SKM-1 (cell line): ENCODE results near the gene JSRP1.

Experiments used
- DNase-seq: peaks from one replicate; lab custom pipeline; 2025; ENCODE audit not compliant: unreplicated experiment; lab: John Stamatoyannopoulos, UW

The JSRP1 gene

DNA sequence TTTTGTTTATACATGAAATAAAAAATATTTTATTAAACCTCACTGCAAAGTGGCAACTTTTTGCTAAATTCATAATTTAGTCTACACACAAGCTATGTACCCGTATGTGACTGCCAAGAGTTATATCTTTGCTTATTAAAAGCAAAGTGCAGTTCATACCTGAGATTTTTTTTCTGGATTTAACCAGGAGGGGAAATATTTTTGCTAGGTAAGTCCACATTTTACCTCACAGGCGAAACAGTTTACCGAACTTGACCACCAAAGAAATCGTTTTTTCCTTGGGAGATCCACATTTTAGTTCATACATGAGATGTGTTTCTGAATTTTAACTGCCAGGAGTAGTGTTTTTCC is 12.2 kb upstream of the JSRP1 start:
- DNase-seq = no peak

DNA sequence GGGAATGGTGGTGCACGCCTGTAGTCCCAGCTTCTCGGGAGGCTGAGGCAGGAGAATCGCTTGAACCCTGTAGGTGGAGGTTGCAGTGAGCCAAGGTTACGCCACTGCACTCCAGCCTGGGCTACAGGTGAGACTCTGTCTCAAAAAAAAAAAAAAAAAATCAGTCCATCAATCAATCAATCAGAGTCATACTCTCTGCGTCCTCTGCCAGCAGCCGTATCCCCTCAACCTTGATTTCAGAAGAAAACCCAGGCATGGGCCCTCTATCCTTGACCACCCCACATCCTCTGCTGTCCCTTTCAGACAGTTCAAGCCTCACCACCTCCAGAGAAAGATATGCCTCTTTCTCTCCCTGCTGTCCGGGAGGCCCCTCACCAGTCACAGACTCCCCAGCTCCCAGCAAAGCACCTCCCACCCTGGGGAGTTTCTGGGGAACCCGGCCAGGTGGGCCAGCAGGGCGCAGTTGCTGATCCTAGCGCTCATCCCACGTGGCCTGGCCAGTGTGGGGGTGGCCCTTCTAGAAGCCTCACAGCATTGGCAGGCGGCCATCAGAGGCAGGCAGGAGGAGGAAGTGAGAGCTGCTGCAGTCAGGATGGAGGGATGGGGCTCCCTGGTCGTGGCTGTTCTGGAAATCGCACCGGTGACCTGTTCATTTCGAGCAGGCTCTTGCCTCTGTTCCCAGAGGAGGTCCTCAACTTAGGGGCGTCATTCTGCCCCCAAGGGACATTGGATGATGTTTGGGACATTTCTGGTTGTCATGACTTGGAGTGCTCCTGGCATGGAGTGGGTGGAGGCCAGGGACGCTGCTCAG is 10.2 kb upstream of the JSRP1 start:
- peak; percentile 81 for DNase-seq

DNA sequence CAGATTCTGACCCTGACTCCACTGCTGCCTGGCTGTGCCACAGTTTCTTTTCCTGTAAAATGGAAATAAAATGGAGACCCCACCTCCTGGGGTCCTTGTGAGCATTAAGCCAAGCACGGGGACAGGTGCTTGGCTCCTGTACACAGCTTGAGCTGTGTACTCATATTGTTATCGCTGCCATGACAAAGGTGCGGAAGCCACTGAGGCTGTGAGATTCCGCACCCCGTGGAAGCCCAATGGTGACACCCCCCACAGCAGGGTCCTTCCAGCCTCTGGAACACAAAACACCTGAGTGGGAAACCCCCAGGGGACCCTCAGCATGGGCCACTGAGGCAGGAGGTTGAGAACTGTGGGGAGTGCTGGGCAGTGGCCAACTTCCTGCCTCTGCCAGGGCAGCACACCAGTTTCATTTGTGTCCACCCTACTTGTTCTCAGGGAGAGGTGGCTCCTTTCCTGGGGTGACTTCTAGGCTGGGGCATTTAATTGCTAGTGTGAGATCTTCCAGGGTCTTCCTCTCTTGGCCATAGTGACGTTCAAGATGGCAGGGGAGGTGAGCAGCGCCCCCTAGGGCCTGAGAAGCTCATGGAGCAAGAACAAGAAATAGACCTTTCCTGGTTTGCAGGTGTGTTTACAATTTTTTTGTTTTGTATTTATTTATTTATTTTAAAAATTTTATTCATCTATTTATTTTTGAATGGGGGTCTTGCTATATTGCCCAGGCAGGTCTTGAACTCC is 5.4 kb upstream of the JSRP1 start:
- no peak for DNase-seq

DNA sequence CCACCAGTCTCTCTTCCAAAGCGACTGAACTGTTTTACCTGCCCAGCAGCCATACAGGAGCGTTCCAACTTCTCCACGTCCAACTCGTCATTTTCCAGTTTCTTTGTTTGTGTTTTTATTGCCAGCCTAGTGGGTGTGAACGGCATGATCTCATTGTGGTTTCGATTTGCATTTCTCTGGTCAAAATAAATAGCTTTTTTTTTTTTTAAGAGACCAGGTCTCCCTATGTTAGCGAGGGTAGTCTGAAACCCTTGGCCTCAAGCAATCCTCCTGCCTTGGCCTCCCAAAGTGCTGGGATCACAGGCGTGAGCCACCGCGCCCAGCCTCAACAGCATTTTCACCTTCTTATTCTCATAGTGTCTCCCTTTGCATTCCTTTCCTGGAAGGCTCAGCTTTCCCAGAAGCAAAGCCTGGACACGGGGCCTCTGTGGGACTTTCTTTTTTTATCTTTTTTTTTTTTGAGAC is 4.2 kb upstream of the JSRP1 start:
- DNase-seq = no peak

DNA sequence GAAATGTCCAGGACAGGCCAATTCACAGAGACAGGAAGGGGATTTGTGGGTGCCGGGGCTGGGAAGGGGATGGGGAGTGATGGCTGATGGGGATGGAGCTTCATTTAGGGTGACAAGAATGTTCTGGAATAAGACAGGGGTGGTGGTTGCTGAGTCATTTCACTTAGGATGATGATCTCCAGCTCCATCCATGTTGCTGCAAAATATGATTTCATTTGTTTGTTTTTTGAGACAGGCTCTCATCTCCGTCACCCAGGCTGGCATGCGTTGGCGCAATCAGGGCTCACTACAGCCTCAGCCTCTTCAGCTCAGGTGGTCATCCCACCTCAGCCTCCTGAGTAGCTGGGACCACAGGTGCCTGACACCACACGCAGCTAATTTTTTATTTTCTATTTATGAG is 3.1 kb upstream of the JSRP1 start:
- no peak for DNase-seq

DNA sequence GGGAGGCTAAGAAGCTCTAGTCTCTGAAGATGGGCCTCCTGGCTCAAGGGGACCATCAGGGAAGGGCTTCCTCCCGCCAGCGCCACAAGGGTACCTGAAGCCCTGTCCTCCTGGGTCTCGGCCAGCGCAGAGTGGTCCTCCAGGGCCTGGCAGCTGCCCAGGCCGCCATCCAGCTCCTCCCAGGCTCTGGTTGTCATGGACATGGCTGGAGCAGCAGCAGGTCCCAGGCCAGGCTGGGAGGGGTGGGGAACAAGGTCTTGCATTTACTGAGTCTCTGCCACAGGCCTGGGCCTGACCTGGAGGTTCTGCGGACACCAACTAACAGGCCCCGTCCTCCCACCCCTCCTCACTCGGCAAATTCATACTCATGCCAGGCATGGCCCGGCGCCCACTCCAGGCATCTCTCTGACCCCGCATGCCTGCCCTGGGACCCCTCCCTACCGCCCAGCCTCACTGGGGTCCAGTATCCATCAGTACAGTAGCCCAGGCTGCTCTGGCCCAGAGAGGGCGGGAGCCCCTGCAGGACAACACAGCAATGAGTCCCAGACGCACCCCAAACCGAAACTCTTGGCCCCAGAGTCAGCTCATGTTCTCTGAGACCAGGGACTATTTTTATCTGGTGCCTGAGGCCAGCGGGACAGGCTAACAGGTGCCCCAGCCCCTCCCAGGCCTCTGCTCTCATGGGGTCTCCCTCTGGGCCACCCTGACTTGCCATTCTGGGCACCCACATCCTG is 938 bp downstream of the JSRP1 start:
- DNase-seq = no peak

DNA sequence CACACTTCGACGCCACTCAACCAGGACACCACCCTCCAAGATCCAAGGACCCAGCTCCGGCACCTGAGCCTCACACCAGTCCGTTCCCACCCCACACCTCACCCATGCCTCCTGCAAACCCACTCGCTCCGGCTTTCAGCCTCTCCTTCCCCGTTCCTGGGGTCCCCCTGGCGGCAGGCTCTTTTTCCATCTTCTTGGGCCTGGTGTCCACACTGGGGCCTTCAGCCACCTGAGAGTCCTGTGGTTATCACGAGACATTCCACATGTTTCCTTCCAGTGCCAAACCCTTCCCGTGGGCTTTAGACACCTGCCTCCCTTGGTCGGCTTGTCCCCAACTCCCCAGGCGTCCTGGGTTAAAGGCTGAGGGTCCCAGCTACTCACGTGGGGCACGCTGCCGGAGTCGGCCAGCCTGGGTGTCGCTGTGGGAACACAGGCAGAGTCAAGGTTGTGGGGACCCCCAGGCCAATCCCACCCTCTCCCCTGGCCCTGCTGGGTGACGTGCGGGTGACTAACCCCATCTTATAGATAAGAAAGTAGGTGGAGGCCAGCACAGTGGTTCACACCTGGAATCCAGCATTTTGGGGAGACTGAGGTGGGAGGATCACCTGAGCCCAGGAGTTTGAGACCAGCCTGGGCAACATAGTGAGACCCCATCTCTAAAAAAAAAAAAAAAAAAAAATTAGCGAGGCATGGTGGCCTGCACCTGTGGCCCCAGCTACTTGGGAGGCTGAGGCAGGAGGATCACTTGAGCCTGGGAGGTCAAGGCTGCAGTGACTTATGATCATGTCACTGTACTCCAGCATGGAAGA is 1.9 kb downstream of the JSRP1 start:
- DNase-seq = no peak

DNA sequence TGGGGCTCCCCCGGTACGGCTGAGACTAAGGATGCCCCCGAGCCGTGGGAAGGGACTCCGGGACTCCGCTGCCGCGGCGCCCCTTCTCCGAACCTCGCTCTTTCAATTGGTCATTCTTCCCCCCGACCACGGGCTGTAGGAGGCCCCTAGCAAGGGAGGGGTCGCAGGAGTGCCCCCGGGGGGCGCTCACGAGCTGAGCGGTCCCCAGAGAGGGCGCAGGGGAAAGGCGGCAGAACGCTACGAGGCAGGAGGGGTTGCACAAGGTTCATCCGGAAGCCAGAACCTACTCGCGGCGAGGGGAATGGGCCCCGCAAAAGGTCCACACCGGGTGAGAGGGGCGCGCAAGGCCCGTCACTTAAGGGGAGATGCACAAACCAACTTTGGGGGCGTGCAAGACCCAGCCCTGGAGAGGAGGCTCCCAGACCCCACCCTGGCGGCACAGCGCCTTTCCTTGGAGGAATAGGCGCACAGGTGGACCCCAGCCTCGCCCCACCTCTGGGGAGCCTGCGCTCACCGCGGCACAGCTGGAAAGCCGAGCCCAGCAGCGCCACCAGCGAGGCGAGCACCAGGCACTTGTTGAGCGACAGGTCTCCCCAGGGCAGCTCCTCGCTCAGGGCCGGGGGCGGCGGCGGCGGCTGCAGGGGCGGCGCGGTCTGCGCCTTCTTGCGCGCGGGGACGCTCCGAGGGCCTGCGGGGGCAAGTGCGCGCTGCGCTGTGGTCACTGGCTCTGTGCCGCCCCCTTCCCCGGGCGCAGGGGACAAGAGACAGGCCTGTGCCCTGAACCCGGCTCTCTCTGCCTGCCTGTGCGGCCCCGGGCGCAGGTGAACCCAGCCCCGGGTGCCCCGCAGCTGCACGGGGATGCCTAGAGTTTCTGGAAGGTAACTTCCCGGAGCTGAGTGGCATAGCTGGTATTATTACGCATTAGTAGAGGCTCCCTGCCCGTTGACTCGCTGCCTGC is 2.8 kb downstream of the JSRP1 start:
- DNase-seq = no peak

DNA sequence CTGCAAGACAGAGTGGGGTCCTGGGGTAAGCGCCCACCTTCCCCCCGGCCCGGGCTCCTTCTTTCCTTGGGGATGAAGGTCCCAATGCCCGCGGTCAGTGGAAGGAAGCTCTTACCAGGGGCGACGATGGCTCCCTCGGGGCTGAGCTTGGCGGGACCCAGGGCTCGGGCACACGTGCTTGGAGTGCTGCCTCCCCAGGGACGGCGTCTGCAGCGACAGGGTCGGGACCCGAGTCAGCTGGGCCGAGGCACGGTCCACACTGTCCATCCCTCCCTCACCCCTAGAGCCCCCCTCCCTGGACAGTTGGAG is 3.5 kb downstream of the JSRP1 start:
- DNase-seq = no peak

DNA sequence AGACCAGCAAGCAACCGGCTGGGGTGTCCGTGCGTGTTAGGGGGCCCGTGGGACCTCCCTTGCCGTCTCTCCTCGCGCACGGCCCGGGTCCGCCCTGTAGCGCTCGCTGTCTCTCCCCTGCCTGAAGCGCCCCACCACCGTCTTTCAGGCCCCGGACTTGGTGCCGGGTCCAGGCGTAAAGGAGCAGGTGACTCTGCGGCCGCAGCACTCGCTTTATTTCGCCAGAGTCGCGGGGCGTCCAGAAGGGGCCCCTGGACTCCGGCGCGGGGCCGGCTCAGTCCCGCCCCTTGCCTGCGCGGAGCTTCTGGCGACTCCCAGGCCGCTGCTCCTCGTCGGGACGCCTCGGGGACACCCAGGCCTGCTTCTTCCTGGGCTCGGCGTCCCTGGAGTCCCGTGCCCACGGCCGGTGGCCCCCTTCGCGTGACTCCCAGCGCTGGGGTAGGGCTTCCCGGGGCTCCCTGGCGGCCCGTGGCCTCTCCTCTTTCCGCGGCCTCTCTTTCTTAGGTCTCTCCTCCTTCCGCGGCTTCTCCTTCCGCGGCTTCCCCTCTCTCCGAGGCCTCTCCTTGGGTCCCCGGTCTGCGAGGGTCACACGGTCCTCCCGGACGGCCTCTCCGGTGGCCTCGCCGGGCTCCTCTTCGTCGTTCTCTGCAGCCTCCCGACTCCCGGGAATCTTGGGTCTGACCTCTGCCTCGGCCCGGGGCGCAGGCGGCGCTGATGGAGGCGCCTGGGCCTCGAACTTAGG is 4.0 kb downstream of the JSRP1 start:
- DNase-seq = no peak

DNA sequence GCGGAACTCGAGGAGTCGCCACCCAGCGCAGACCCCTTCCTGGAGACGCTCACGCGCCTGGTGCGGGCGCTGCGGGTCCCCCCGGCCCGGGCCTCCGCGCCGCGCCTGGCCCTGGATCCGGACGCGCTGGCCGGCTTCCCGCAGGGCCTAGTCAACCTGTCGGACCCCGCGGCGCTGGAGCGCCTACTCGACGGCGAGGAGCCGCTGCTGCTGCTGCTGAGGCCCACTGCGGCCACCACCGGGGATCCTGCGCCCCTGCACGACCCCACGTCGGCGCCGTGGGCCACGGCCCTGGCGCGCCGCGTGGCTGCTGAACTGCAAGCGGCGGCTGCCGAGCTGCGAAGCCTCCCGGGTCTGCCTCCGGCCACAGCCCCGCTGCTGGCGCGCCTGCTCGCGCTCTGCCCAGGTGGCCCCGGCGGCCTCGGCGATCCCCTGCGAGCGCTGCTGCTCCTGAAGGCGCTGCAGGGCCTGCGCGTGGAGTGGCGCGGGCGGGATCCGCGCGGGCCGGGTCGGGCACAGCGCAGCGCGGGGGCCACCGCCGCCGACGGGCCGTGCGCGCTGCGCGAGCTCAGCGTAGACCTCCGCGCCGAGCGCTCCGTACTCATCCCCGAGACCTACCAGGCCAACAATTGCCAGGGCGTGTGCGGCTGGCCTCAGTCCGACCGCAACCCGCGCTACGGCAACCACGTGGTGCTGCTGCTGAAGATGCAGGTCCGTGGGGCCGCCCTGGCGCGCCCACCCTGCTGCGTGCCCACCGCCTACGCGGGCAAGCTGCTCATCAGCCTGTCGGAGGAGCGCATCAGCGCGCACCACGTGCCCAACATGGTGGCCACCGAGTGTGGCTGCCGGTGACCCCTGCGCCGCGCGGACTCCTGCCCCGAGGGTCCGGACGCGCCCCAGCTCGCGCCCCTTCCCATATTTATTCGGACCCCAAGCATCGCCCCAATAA is 4.8 kb downstream of the JSRP1 start:
- DNase-seq = no peak

DNA sequence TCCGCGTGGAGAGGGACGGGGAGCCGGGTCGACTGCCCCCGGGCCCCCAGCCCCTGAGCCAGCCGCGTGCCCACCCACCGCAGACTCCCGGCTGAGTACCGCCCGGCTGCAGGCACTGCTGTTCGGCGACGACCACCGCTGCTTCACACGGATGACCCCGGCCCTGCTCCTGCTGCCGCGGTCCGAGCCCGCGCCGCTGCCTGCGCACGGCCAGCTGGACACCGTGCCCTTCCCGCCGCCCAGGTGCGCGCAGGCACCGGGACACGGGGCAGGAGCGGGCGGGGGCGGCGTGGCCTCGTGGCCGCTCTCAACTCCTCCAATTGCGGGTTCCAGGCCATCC is 5.5 kb downstream of the JSRP1 start:
- no peak for DNase-seq

DNA sequence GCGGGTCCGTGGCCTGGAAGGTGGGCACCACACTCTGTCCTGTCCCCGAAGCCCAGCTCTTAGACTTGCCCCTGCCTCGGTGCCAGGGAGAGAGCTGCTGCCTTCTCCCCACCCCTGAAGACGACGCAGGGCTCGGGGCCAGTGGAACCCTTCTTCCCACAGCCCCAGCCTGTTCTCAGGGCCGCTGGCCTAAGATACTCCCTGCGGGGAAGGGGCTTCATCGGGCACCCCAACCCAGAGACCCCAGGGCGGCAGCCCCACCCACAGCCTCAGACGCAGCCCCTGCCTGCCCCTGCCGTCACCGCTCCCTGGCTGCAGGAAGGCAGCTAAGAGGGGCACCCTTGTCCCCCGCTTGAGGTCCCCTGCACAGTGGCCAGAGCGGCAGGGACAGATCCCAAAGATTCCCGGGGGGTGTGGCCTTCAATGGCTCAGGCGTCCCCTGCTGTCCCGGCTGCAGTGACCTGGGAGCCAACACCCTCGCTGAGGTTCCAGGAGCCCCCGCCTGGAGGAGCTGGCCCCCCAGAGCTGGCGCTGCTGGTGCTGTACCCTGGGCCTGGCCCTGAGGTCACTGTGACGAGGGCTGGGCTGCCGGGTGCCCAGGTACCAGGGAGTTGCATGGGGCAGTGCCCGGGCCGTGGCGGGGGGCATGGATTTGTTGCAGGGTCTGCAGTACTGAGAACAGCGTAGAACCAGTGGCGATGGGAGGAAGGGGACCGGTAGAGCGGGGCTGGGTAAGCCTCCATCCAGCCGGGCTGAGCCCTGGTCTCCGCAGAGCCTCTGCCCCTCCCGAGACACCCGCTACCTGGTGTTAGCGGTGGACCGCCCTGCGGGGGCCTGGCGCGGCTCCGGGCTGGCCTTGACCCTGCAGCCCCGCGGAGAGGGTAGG is 6.1 kb downstream of the JSRP1 start:
- DNase-seq = no peak

DNA sequence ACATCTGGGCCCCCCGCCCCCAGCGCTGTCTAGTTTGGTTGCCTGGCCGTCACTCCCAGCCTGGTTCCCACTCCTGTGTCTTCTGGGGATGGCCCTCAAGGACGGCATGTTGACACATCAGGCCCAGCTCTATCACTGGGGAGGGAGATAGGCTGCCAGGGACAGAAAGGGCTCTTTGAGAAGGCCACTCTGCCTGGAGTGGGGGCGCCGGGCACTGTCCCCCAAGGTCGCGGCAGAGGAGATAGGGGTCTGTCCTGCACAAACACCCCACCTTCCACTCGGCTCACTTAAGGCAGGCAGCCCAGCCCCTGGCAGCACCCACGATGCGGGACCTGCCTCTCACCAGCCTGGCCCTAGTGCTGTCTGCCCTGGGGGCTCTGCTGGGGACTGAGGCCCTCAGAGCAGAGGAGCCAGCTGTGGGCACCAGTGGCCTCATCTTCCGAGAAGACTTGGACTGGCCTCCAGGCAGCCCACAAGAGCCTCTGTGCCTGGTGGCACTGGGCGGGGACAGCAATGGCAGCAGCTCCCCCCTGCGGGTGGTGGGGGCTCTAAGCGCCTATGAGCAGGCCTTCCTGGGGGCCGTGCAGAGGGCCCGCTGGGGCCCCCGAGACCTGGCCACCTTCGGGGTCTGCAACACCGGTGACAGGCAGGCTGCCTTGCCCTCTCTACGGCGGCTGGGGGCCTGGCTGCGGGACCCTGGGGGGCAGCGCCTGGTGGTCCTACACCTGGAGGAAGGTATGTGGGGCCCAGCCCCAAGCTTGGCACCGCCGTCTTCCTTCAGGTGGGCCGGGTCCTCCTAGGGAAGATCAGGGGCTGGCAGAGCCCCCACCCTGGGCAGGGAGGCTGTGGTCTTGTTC is 7.0 kb downstream of the JSRP1 start, which contains the start of gene AMH:
Gene AMH, plus strand, starts transcription at position 314 of the 857 bp plus-strand sequence. Its CDS starts 10 bp downstream, at position 324.
- DNase-seq = no peak

DNA sequence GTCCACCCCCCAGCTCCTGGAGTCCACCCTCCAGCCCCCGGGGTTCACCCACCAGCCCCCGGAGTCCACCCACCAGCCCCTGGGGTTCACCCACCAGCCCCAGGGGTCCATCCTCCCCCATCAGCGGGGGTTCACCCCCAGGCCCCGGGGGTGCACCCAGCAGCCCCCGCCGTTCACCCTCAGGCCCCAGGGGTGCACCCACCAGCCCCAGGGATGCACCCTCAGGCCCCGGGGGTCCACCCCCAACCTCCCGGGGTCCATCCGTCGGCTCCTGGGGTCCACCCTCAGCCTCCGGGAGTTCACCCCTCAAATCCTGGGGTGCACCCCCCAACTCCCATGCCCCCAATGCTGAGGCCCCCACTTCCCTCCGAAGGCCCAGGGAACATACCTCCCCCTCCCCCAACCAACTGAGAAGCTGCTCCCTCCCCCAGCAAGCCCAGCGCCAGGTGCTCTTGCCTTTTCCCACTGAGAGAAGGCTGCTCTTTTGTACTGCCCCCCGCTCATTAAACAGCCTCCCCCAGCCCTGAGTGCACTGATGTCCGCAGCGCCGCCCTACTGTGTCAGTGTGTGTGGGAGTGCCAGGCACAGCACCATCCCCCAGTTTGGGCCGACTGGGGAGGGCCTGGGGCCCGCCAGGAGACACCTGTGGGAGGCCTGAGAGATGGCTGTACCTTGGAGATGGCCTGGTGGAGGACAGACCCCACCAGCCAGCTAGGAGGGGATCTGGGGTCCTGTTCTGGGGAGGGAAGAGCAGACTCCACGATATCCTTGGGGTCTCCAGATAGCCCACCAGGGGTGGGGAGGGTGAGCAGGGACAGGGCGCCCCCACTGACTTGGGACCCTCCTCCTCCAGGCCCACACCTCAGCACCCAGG is 7.8 kb downstream of the JSRP1 start:
- no peak for DNase-seq
